ENCODE data around the gene CACNA1F.

CACNA1F gene

GRCh38 chrX:49227726-49228125 is 5.4 kb downstream of the CACNA1F start:
- DNase-seq, result no peak

GRCh38 chrX:49226946-49227345 is 6.2 kb downstream of the CACNA1F start:
- no peak for DNase-seq

- DNase-seq, result no peak
These were observed 7.3 kb downstream of the CACNA1F start for GRCh38 chrX:49225858-49226257.

- DNase-seq, result no peak
These were observed 11.3 kb downstream of the CACNA1F start for GRCh38 chrX:49221868-49222267.

GRCh38 chrX:49220100-49220499 is 13.0 kb downstream of the CACNA1F start:
- no peak for DNase-seq

GRCh38 chrX:49214996-49215526 is 18.1 kb downstream of the CACNA1F start:
- no peak for DNase-seq

GRCh38 chrX:49214416-49214815 is 18.7 kb downstream of the CACNA1F start:
- no peak for DNase-seq

GRCh38 chrX:49212861-49213260 is 20.3 kb downstream of the CACNA1F start:
- DNase-seq, result no peak

GRCh38 chrX:49212209-49212608 is 20.9 kb downstream of the CACNA1F start:
- DNase-seq, result no peak

GRCh38 chrX:49211074-49211473 is 22.1 kb downstream of the CACNA1F start:
- DNase-seq, result no peak

- no peak for DNase-seq
These were observed 22.7 kb downstream of the CACNA1F start for GRCh38 chrX:49210406-49210805.

- DNase-seq, result no peak
These were observed 23.5 kb downstream of the CACNA1F start for GRCh38 chrX:49209434-49210251.

- no peak for DNase-seq
These were observed 24.7 kb downstream of the CACNA1F start for GRCh38 chrX:49208399-49208798.

- no peak for DNase-seq
These were observed 26.6 kb downstream of the CACNA1F start for GRCh38 chrX:49206543-49206942.

- no peak for DNase-seq
These were observed 27.7 kb downstream of the CACNA1F start for GRCh38 chrX:49205443-49205842.

- DNase-seq, result no peak
These were observed 28.4 kb downstream of the CACNA1F start for GRCh38 chrX:49204709-49205108.

GRCh38 chrX:49204017-49204416 is 29.1 kb downstream of the CACNA1F start:
- no peak for DNase-seq

GRCh38 chrX:49203536-49203935 is 29.6 kb downstream of the CACNA1F start:
- no peak for DNase-seq

- DNase-seq, result no peak
These were observed 31.1 kb downstream of the CACNA1F start for GRCh38 chrX:49202022-49202421.

- DNase-seq, result peak; percentile 90
These were observed 33.0 kb downstream of the CACNA1F start, which contains the start of gene SYP for GRCh38 chrX:49199906-49200771. Gene SYP, minus strand, starts transcription at chrX:49200193. Its CDS starts 7 bp downstream, at chrX:49200186.

GRCh38 chrX:49199315-49199595 is 33.9 kb downstream of the CACNA1F start:
- DNase-seq, result no peak

- DNase-seq, result no peak
These were observed 34.4 kb downstream of the CACNA1F start for GRCh38 chrX:49198540-49199314.

- no peak for DNase-seq
These were observed 35.5 kb downstream of the CACNA1F start for GRCh38 chrX:49197543-49198087.
